ENCODE data around the gene PMEPA1. TPM values are rescaled to one million over a fixed set of nuclear protein-coding genes. Genes with fewer than 3 reads are reported as not detected.

Gene PMEPA1
- total RNA-seq, 1 donor, result 23.5 TPM

GRCh38 chr20:57701651-57702050 is 8.2 kb downstream of the PMEPA1 start:
- H3K9me3 ChIP-seq (ENCODE audit: low read depth, low read length), result no peaks in the 10 kb centered on the region
- no peak overlapping the region for H2AFZ ChIP-seq (ENCODE audit: low read length)
- H4K20me1 ChIP-seq (ENCODE audit: insufficient read depth, low read length), result peaks cover 58% of the 10 kb centered on the region
- peaks cover 19% of the 10 kb centered on the region for H3K4me1 ChIP-seq (ENCODE audit: insufficient read depth, low read length)
- H3K36me3 ChIP-seq (ENCODE audit: insufficient read depth, low read length), result no peaks in the 10 kb centered on the region
- no peak overlapping the region for H3K4me3 ChIP-seq (ENCODE audit: insufficient read depth, low read length)
- TF ChIP-seq CTCF (IDR thresholded peaks at IDR 0.05; ENCODE audit: extremely low read depth, low read depth, low read length), result no peak
- no peak overlapping the region for H3K27ac ChIP-seq (ENCODE audit: low read depth, low read length)
- no peak overlapping the region for H3K4me2 ChIP-seq (ENCODE audit: insufficient read depth, low read length)
- no peaks in the 10 kb centered on the region for H3K27me3 ChIP-seq (ENCODE audit: insufficient read depth, low read length)
- no peak for DNase-seq (ENCODE audit: insufficient read length, low spot score, missing footprints)
- H3K79me2 ChIP-seq (ENCODE audit: insufficient read depth, low read length), result peaks cover 68% of the 10 kb centered on the region

- H4K20me1 ChIP-seq (ENCODE audit: insufficient read depth, low read length), result peaks cover 58% of the 10 kb centered on the region
- no peaks in the 10 kb centered on the region for H3K9me3 ChIP-seq (ENCODE audit: low read depth, low read length)
- no peak overlapping the region for H3K4me2 ChIP-seq (ENCODE audit: insufficient read depth, low read length)
These were observed 8.7 kb downstream of the PMEPA1 start for GRCh38 chr20:57701090-57701489.

DNA sequence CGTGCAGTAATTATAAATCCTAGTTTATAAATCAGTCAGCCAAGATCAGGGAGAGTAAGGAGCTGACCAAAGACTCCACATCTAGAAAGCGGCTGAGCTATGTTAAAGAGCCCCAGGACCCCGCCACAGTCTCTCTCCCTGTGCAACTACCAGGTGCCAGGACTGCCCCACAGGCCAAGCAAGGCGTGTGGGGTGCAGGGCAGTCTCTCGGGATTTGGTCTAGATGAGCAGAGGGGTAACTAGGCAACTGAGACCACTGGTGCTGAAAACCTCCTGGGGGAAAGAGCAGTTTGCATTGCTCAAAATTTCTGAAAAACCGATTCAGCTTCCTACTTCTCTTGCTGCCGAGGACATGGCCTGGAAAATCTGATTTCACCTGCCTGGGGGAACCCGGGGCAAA is 10.4 kb downstream of the PMEPA1 start:
- no peaks in the 10 kb centered on the region for H3K36me3 ChIP-seq (ENCODE audit: insufficient read depth, low read length)
- H3K27me3 ChIP-seq (ENCODE audit: insufficient read depth, low read length), result no peaks in the 10 kb centered on the region
- H3K27ac ChIP-seq (ENCODE audit: low read depth, low read length), result peak overlapping the region; percentile 85
- peak overlapping the region; percentile 69 for H3K4me2 ChIP-seq (ENCODE audit: insufficient read depth, low read length)
- H4K20me1 ChIP-seq (ENCODE audit: insufficient read depth, low read length), result peaks cover 55% of the 10 kb centered on the region
- TF ChIP-seq CTCF (IDR thresholded peaks at IDR 0.05; ENCODE audit: extremely low read depth, low read depth, low read length), result no peak
- H3K9me3 ChIP-seq (ENCODE audit: low read depth, low read length), result no peaks in the 10 kb centered on the region
- no peak overlapping the region for H3K4me3 ChIP-seq (ENCODE audit: insufficient read depth, low read length)
- peaks cover 69% of the 10 kb centered on the region for H3K79me2 ChIP-seq (ENCODE audit: insufficient read depth, low read length)
- peaks cover 19% of the 10 kb centered on the region for H3K4me1 ChIP-seq (ENCODE audit: insufficient read depth, low read length)
- H2AFZ ChIP-seq (ENCODE audit: low read length), result no peak overlapping the region
- no peak for DNase-seq (ENCODE audit: insufficient read length, low spot score, missing footprints)

More at GRCh38 chr20:57701090-57701489, 8.7 kb downstream of the PMEPA1 start:
- no peak for DNase-seq (ENCODE audit: insufficient read length, low spot score, missing footprints)
- no peak overlapping the region for H2AFZ ChIP-seq (ENCODE audit: low read length)
- no peak overlapping the region for H3K4me3 ChIP-seq (ENCODE audit: insufficient read depth, low read length)
- peaks cover 68% of the 10 kb centered on the region for H3K79me2 ChIP-seq (ENCODE audit: insufficient read depth, low read length)
- H3K27me3 ChIP-seq (ENCODE audit: insufficient read depth, low read length), result no peaks in the 10 kb centered on the region
- peaks cover 19% of the 10 kb centered on the region for H3K4me1 ChIP-seq (ENCODE audit: insufficient read depth, low read length)
- H3K27ac ChIP-seq (ENCODE audit: low read depth, low read length), result no peak overlapping the region
- no peak for TF ChIP-seq CTCF (IDR thresholded peaks at IDR 0.05; ENCODE audit: extremely low read depth, low read depth, low read length)
- no peaks in the 10 kb centered on the region for H3K36me3 ChIP-seq (ENCODE audit: insufficient read depth, low read length)

DNA sequence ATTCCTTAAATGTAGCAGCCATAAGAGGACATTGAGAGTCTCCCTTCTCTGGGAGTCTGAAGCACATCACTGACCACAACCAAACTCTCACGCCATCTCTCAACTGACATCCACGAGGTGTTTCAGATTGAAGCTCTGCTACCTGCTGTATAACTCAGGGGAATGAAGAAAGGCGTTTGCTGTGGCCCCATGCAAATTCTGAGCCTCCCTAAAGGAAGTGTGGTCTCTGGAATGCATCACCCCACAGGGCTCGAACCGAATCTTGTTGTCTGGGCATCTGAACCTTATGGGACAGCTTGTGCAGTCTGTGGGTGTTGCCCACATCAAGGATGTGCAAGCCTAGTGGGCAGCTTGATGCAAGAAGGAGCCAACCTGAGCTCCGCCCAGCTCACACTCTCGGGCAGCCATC is 10.9 kb downstream of the PMEPA1 start:
- Histone ChIP-seq H3K9me3 (ENCODE audit: low read depth, low read length) (no peaks in the 10 kb centered on the region), H3K27ac (ENCODE audit: low read depth, low read length) (peak overlapping the region; percentile 85), H3K4me2 (ENCODE audit: insufficient read depth, low read length) (peak overlapping the region; percentile 69), H4K20me1 (ENCODE audit: insufficient read depth, low read length) (peaks cover 53% of the 10 kb centered on the region), H3K4me1 (ENCODE audit: insufficient read depth, low read length) (peaks cover 19% of the 10 kb centered on the region), H3K79me2 (ENCODE audit: insufficient read depth, low read length) (peaks cover 68% of the 10 kb centered on the region), H3K4me3 (ENCODE audit: insufficient read depth, low read length) (peak overlapping the region; percentile 34), H3K36me3 (ENCODE audit: insufficient read depth, low read length) (no peaks in the 10 kb centered on the region), H2AFZ (ENCODE audit: low read length) (no peak overlapping the region), H3K27me3 (ENCODE audit: insufficient read depth, low read length) (no peaks in the 10 kb centered on the region)
- peak; percentile 81 for DNase-seq (ENCODE audit: insufficient read length, low spot score, missing footprints)
- TF ChIP-seq CTCF (IDR thresholded peaks at IDR 0.05; ENCODE audit: extremely low read depth, low read depth, low read length), result no peak
